H1 (cell line): ENCODE data around the gene PLA2G4A.

Experiments used
- BACH1 ChIP-seq: IDR thresholded peaks from 2 replicates; pipeline ENCODE4 v1.6.1; 2012; ENCODE audit warnings: low read length, improper control_type of control experiment
- CHD2 ChIP-seq: IDR thresholded peaks from 2 replicates; pipeline ENCODE4 v1.6.1; 2012; ENCODE audit warnings: low read length, improper control_type of control experiment
- CTCF ChIP-seq, 3 experiments: IDR thresholded peaks; 1 replicate in 2 of 3; 2 replicates in 1 of 3; pipeline versions ENCODE4 v1.5.1 to v1.6.1; 2011; ENCODE audit warnings: low read length in 3 of 3, mild to moderate bottlenecking in 3 of 3, inconsistent platforms in 2 of 3, low read depth in 1 of 3, moderate library complexity in 1 of 3; ENCODE audit not compliant: insufficient read depth in 1 of 3; ENCODE audit errors: control extremely low read depth in 1 of 3
- EGR1 ChIP-seq: IDR thresholded peaks from 2 replicates; pipeline ENCODE4 v1.6.1; 2011; ENCODE audit warnings: low read depth, low read length, borderline replicate concordance
- EP300 ChIP-seq, 2 experiments: IDR thresholded peaks; 1 replicate in 1 of 2; 2 replicates in 1 of 2; pipeline ENCODE4 v1.6.1; 2011 to 2012; ENCODE audit warnings: low read depth in 2 of 2, low read length in 2 of 2, mild to moderate bottlenecking in 2 of 2, borderline replicate concordance in 1 of 2, inconsistent platforms in 1 of 2, moderate library complexity in 1 of 2
- EZH2 ChIP-seq: fragments of 200-600 bp; sonication (generic); IDR thresholded peaks from 2 replicates; pipeline ENCODE4 v1.7.1; 2012; ENCODE audit warnings: low read depth, mild to moderate bottlenecking, moderate library complexity, low read length, inconsistent platforms; ENCODE audit not compliant: severe bottlenecking
- JUND ChIP-seq: IDR thresholded peaks from 2 replicates; pipeline ENCODE4 v1.6.1; 2011; ENCODE audit warnings: mild to moderate bottlenecking, improper control_type of control experiment, low read length
- MAFK ChIP-seq: IDR thresholded peaks from 2 replicates; pipeline ENCODE4 v1.6.1; 2012; ENCODE audit warnings: low read depth, mild to moderate bottlenecking, improper control_type of control experiment, low read length
- MAX ChIP-seq: IDR thresholded peaks from 2 replicates; pipeline ENCODE4 v1.6.1; 2012; ENCODE audit warnings: inconsistent platforms
- POLR2AphosphoS5 ChIP-seq: IDR thresholded peaks from 2 replicates; pipeline ENCODE4 v1.6.1; 2011; ENCODE audit warnings: low read depth, low read length
- POU5F1 ChIP-seq: IDR thresholded peaks from 2 replicates; pipeline ENCODE4 v1.6.1; 2011; ENCODE audit warnings: low read depth, mild to moderate bottlenecking, low read length, moderate library complexity
- RAD21 ChIP-seq, 2 experiments: IDR thresholded peaks in 1 of 2; conservative IDR thresholded peaks in 1 of 2; 2 replicates each; pipeline ENCODE4 v1.6.1; 2011; ENCODE audit warnings: low read depth in 2 of 2, low read length in 2 of 2, improper control_type of control experiment in 1 of 2, inconsistent platforms in 1 of 2, mild to moderate bottlenecking in 1 of 2, moderate library complexity in 1 of 2
- SRF ChIP-seq: IDR thresholded peaks from 2 replicates; pipeline ENCODE4 v1.6.1; 2011; ENCODE audit warnings: mild to moderate bottlenecking, low read depth, low read length, moderate library complexity
- USF2 ChIP-seq: IDR thresholded peaks from 2 replicates; pipeline ENCODE4 v1.6.1; 2011; ENCODE audit warnings: low read length, improper control_type of control experiment

- no peak for TF ChIP-seq RAD21 (IDR thresholded peaks at IDR 0.05 in 1 of 2, conservative IDR thresholded peaks at IDR 0.05 in 1 of 2; ENCODE audit: low read depth in 2 of 2, low read length in 2 of 2)
- TF ChIP-seq MAFK: no peak
- no peak for TF ChIP-seq MAX
- TF ChIP-seq EZH2: no peak
- TF ChIP-seq CTCF (IDR thresholded peaks at IDR 0.05; ENCODE audit: control extremely low read depth in 1 of 3, insufficient read depth in 1 of 3, low read depth in 1 of 3, low read length in 3 of 3): no peak
- TF ChIP-seq USF2: no peak
- TF ChIP-seq POLR2AphosphoS5: no peak
- no peak for TF ChIP-seq JUND
- TF ChIP-seq BACH1: no peak
- no peak for TF ChIP-seq EP300 (IDR thresholded peaks at IDR 0.05; ENCODE audit: borderline replicate concordance in 1 of 2, low read depth in 2 of 2, low read length in 2 of 2)
- TF ChIP-seq POU5F1: no peak
- no peak for TF ChIP-seq SRF
- TF ChIP-seq CHD2: no peak
- no peak for TF ChIP-seq EGR1
These were observed 74.8 kb downstream of the PLA2G4A start for GRCh38 chr1:186903374-186904136.
